Smooth muscle cell (in vitro differentiated cells): ENCODE results near the gene NCKAP5. TPM values are rescaled to one million over a fixed set of nuclear protein-coding genes. Genes with fewer than 3 reads are reported as not detected.

ENCODE experiments used
- DNase-seq: peaks from one replicate; lab custom pipeline; 2025; ENCODE audit not compliant: unreplicated experiment; lab: John Stamatoyannopoulos, UW
- H2AFZ ChIP-seq: fragments of 200-600 bp; sonication (generic); 2 replicates; pipeline ENCODE4 v1.6.0; 2016; ENCODE audit warnings: antibody characterized with exemption, low read depth, mild to moderate bottlenecking
- H3F3A ChIP-seq: fragments of 200-600 bp; sonication (generic); 2 replicates; pipeline ENCODE4 v1.6.0; 2017; ENCODE audit warnings: antibody characterized with exemption, low read depth
- H3K27ac ChIP-seq: fragments of 200-600 bp; sonication (generic); 2 replicates; pipeline ENCODE4 v1.5.1; 2016; ENCODE audit warnings: low read depth, mild to moderate bottlenecking
- H3K27me3 ChIP-seq: fragments of 200-600 bp; sonication (generic); 2 replicates; pipeline ENCODE4 v1.6.1; 2016; ENCODE audit warnings: low read depth, mild to moderate bottlenecking
- H3K36me3 ChIP-seq: fragments of 200-600 bp; sonication (generic); 2 replicates; pipeline ENCODE4 v1.5.1; 2016; ENCODE audit warnings: low read depth
- H3K4me1 ChIP-seq: fragments of 200-600 bp; sonication (generic); 2 replicates; pipeline ENCODE4 v1.5.1; 2016; ENCODE audit warnings: low read depth
- H3K4me2 ChIP-seq: fragments of 200-600 bp; sonication (generic); 2 replicates; pipeline ENCODE4 v1.6.0; 2016; ENCODE audit warnings: mild to moderate bottlenecking
- H3K4me3 ChIP-seq: fragments of 200-600 bp; sonication (generic); 2 replicates; pipeline ENCODE4 v1.5.1; 2016; ENCODE audit warnings: mild to moderate bottlenecking
- H3K79me2 ChIP-seq: fragments of 200-600 bp; sonication (generic); 2 replicates; pipeline ENCODE4 v1.6.0; 2016; ENCODE audit warnings: low read depth, mild to moderate bottlenecking
- H3K9ac ChIP-seq: fragments of 200-600 bp; sonication (generic); 2 replicates; pipeline ENCODE4 v1.6.0; 2016; ENCODE audit warnings: low read depth
- H3K9me3 ChIP-seq: fragments of 200-600 bp; sonication (generic); replicated peaks from 2 replicates; pipeline ENCODE4 v1.5.1; 2016; ENCODE audit warnings: low read depth
- H4K20me1 ChIP-seq: fragments of 200-600 bp; sonication (generic); 2 replicates; pipeline ENCODE4 v1.6.0; 2016; ENCODE audit warnings: low read depth
- WGBS: methylation state at CpG from one replicate; pipeline ENCODE4 v1.1.7; 2016; ENCODE audit warnings: low lambda C conversion rate; 5-methylcytosine and 5-hydroxymethylcytosine counted together
- polyA plus RNA-seq: library from polyadenylated mRNA; unstranded; fragments of >200 nt; fragmentation: Nextera tagmentation; extraction: Ambion mirVana; gene quantifications from 2 replicates; pipeline ENCODE4 v1.2.1, GENCODE V29; 2016
- total RNA-seq: library from RNA; depleted of rRNA; stranded (reverse); fragments of >200 nt; gene quantifications from 2 replicates; pipeline ENCODE4 v1.2.3, GENCODE V29; 2014
- TF ChIP-seq, protein P1 (sequence below): fragments of 200-600 bp; sonication (generic); IDR thresholded peaks from 2 replicates; pipeline ENCODE4 v1.5.1; 2017; ENCODE audit warnings: borderline replicate concordance, mild to moderate bottlenecking, antibody characterized with exemption; ENCODE audit not compliant: insufficient read depth, poor library complexity, severe bottlenecking

The NCKAP5 gene
- total and polyA plus RNA-seq, 2 experiments from 2014 or later = 4.6 to 9.5 TPM

DNA sequence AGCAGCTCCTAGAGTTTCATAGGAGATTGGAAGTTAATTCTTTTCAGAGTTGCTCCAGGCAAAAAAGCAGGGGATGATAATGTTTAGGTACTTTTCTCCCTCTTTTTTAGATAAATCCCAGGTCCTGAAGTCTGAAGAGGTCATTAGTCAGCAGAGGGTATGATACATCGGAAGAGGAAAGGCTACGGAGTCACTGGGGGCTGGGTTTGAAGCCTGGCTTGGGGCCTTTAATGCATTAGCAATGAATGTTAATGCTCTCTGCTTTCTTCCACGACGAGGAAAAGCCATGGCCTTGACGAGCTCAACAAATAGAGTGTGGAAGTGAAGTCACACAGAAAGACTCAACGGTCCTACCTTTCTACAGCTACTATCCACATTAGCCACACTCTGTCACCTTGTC lies 235.1 kb downstream of the NCKAP5 start:
- Histone ChIP-seq H3K4me2 (no peak overlapping the region), H3K4me3 (no peak overlapping the region), H3K79me2 (no peaks in the 10 kb centered on the region), H3F3A (no peaks in the 10 kb centered on the region), H4K20me1 (no peaks in the 10 kb centered on the region), H3K4me1 (no peaks in the 10 kb centered on the region), H3K9me3 (no peaks in the 10 kb centered on the region), H3K36me3 (no peaks in the 10 kb centered on the region), H3K9ac (no peak overlapping the region), H3K27ac (no peak overlapping the region), H2AFZ (no peak overlapping the region), H3K27me3 (no peaks in the 10 kb centered on the region)
- 49% methylated on average over 6 of the region's 6 CpGs for WGBS
- TF ChIP-seq, protein P1, sequence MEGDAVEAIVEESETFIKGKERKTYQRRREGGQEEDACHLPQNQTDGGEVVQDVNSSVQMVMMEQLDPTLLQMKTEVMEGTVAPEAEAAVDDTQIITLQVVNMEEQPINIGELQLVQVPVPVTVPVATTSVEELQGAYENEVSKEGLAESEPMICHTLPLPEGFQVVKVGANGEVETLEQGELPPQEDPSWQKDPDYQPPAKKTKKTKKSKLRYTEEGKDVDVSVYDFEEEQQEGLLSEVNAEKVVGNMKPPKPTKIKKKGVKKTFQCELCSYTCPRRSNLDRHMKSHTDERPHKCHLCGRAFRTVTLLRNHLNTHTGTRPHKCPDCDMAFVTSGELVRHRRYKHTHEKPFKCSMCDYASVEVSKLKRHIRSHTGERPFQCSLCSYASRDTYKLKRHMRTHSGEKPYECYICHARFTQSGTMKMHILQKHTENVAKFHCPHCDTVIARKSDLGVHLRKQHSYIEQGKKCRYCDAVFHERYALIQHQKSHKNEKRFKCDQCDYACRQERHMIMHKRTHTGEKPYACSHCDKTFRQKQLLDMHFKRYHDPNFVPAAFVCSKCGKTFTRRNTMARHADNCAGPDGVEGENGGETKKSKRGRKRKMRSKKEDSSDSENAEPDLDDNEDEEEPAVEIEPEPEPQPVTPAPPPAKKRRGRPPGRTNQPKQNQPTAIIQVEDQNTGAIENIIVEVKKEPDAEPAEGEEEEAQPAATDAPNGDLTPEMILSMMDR = no peak
- no peak for DNase-seq

DNA sequence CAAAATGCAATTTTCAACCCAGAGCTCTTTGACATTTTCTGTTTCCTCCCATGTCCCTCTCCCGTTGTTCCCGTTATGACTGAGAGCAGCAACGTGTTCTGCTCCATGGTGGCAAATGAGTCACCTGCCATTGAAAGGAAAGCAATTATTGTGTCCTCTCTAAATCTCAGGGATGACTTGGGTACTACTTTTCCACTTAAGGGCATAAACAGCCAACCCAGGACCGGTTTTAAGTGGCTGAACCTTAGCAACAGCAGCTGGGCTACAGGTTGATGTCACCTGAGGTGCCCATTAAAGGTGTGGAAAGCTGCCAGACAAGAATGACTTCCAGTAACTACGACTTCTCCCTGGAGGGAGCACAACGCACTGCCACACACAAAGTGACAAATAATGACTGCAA lies 236.8 kb downstream of the NCKAP5 start:
- Histone ChIP-seq H3K4me2 (no peak overlapping the region), H3K36me3 (no peaks in the 10 kb centered on the region), H3K9me3 (no peaks in the 10 kb centered on the region), H3K27me3 (no peaks in the 10 kb centered on the region), H3K4me3 (no peak overlapping the region), H3F3A (no peaks in the 10 kb centered on the region), H3K9ac (no peak overlapping the region), H2AFZ (no peak overlapping the region), H3K79me2 (no peaks in the 10 kb centered on the region), H4K20me1 (no peaks in the 10 kb centered on the region), H3K27ac (no peak overlapping the region), H3K4me1 (no peaks in the 10 kb centered on the region)
- WGBS = 68% methylated on average over 6 of the region's 6 CpGs
- DNase-seq = no peak
- TF ChIP-seq, protein P1 = no peak

GRCh38 chr2:133326652-133327397 lies 241.4 kb downstream of the NCKAP5 start:
- no peaks in the 10 kb centered on the region for H3K27me3 ChIP-seq

More at GRCh38 chr2:133326652-133327397, 241.4 kb downstream of the NCKAP5 start:
- Histone ChIP-seq H3K4me2 (no peak overlapping the region), H3K9ac (no peak overlapping the region), H3K4me1 (no peaks in the 10 kb centered on the region), H3K4me3 (no peak overlapping the region), H4K20me1 (no peaks in the 10 kb centered on the region), H3K9me3 (no peaks in the 10 kb centered on the region), H3F3A (peaks cover 4% of the 10 kb centered on the region), H3K79me2 (no peaks in the 10 kb centered on the region), H3K27ac (no peak overlapping the region), H3K36me3 (no peaks in the 10 kb centered on the region), H2AFZ (no peak overlapping the region)
- TF ChIP-seq, protein P1 = no peak
- WGBS = 73% methylated on average over 7 of the region's 7 CpGs
- DNase-seq = no peak
